MM.1S (cell line): Measurements from ENCODE around the gene DDO.

ENCODE experiments used
- DNase-seq: peaks from one replicate; pipeline ENCODE4 v3.0.0-alpha.2; 2015
- H2AFZ ChIP-seq: fragments of 300-600 bp; sonication (generic); 2 replicates; pipeline ENCODE4 v1.6.0; 2016; ENCODE audit warnings: antibody characterized with exemption, low read length
- H3F3A ChIP-seq: fragments of 300-600 bp; sonication (generic); 2 replicates; pipeline ENCODE4 v1.6.1; 2016; ENCODE audit warnings: mild to moderate bottlenecking, antibody characterized with exemption, low read length, moderate library complexity, mixed read lengths; ENCODE audit not compliant: insufficient read depth
- H3K27ac ChIP-seq: fragments of 300-600 bp; sonication (generic); 2 replicates; pipeline ENCODE4 v1.5.1; 2016; ENCODE audit warnings: mild to moderate bottlenecking, low read length
- H3K27me3 ChIP-seq: fragments of 300-600 bp; sonication (generic); replicated peaks from 2 replicates; pipeline ENCODE4 v1.6.0; 2016; ENCODE audit warnings: low read length; ENCODE audit not compliant: insufficient read depth
- H3K36me3 ChIP-seq: fragments of 300-600 bp; sonication (generic); replicated peaks from 2 replicates; pipeline ENCODE4 v1.6.1; 2016; ENCODE audit warnings: mild to moderate bottlenecking, low read length, mixed read lengths; ENCODE audit not compliant: insufficient read depth
- H3K4me1 ChIP-seq: fragments of 300-600 bp; sonication (generic); 2 replicates; pipeline ENCODE4 v1.6.1; 2016; ENCODE audit warnings: low read length, mixed read lengths
- H3K4me2 ChIP-seq: fragments of 300-600 bp; sonication (generic); 2 replicates; pipeline ENCODE4 v1.6.0; 2016; ENCODE audit warnings: low read depth, low read length
- H3K4me3 ChIP-seq: fragments of 300-600 bp; sonication (generic); 2 replicates; pipeline ENCODE4 v1.5.1; 2016; ENCODE audit warnings: low read length, mixed read lengths
- H3K79me2 ChIP-seq: fragments of 300-600 bp; sonication (generic); 2 replicates; pipeline ENCODE4 v1.6.1; 2016; ENCODE audit warnings: mixed run types, low read length, mixed read lengths
- H3K9ac ChIP-seq: fragments of 300-600 bp; sonication (generic); 2 replicates; pipeline ENCODE4 v1.6.1; 2016; ENCODE audit warnings: low read length, mixed read lengths
- H3K9me2 ChIP-seq: fragments of 300-600 bp; sonication (generic); replicated peaks from 2 replicates; pipeline ENCODE4 v1.6.1; 2016; ENCODE audit warnings: mild to moderate bottlenecking, low read length, mixed read lengths; ENCODE audit not compliant: insufficient read depth
- H3K9me3 ChIP-seq: fragments of 300-600 bp; sonication (generic); replicated peaks from 2 replicates; pipeline ENCODE4 v1.6.1; 2016; ENCODE audit warnings: mild to moderate bottlenecking, low read length, mixed read lengths; ENCODE audit not compliant: insufficient read depth
- H4K20me1 ChIP-seq: fragments of 300-600 bp; sonication (generic); 2 replicates; pipeline ENCODE4 v1.6.1; 2016; ENCODE audit warnings: mild to moderate bottlenecking, low read length, moderate library complexity, mixed read lengths; ENCODE audit not compliant: insufficient read depth
- CTCF ChIP-seq: fragments of 300-600 bp; sonication (generic); IDR thresholded peaks from 2 replicates; pipeline ENCODE4 v1.5.1; 2016; ENCODE audit warnings: antibody characterized with exemption, low read length, mixed read lengths
- EZH2 ChIP-seq: fragments of 300-600 bp; sonication (generic); optimal IDR thresholded peaks from 2 replicates; pipeline ENCODE3; 2017; ENCODE audit warnings: low read depth, mild to moderate bottlenecking, antibody characterized with exemption, low read length, mixed read lengths
- EZH2phosphoT487 ChIP-seq: fragments of 300-600 bp; sonication (generic); IDR thresholded peaks from 2 replicates; pipeline ENCODE4 v1.6.1; 2018; ENCODE audit warnings: antibody characterized with exemption, low read length

DDO gene

GRCh38 chr6:110342759-110343158 lies 72.6 kb downstream of the DDO start:
- no peak overlapping the region for H3K4me3 ChIP-seq
- no peak overlapping the region for H2AFZ ChIP-seq
- no peak overlapping the region for H3K4me2 ChIP-seq
- H3K4me1 ChIP-seq: no peaks in the 10 kb centered on the region
- no peak overlapping the region for H3K27ac ChIP-seq
- H3K9me3 ChIP-seq: no peaks in the 10 kb centered on the region
- no peaks in the 10 kb centered on the region for H3K9me2 ChIP-seq
- no peaks in the 10 kb centered on the region for H4K20me1 ChIP-seq
- no peak overlapping the region for H3K9ac ChIP-seq
- H3K27me3 ChIP-seq: no peaks in the 10 kb centered on the region
- H3K79me2 ChIP-seq: no peaks in the 10 kb centered on the region
- no peak for DNase-seq
- no peaks in the 10 kb centered on the region for H3F3A ChIP-seq
- H3K36me3 ChIP-seq: no peaks in the 10 kb centered on the region
- TF ChIP-seq EZH2 (no peak), CTCF (no peak), EZH2phosphoT487 (no peak)
